ENCODE results near the gene AGPS.
"Not testable (repeated sequence)": the region's sequence is repeated elsewhere in the genome, so short reads cannot be mapped to it uniquely, and the experiment has no call there.

The AGPS gene

GRCh38 chr2:177419274-177419673, 26.7 kb downstream of the AGPS start:
- no peak for DNase-seq (ENCODE audit: low read depth in 2 of 2)

GRCh38 chr2:177422271-177422670, 29.7 kb downstream of the AGPS start:
- DNase-seq (ENCODE audit: low read depth in 2 of 2) = no peak

GRCh38 chr2:177424120-177424519, 31.5 kb downstream of the AGPS start:
- DNase-seq (ENCODE audit: low read depth in 2 of 2) = not testable (repeated sequence)

GRCh38 chr2:177424620-177425019, 32.0 kb downstream of the AGPS start:
- DNase-seq (ENCODE audit: low read depth in 2 of 2) = not testable (repeated sequence)

- DNase-seq (ENCODE audit: low read depth in 2 of 2) = no peak
Measured at GRCh38 chr2:177427316-177427715, 34.7 kb downstream of the AGPS start.

GRCh38 chr2:177427936-177428335, 35.4 kb downstream of the AGPS start:
- DNase-seq (ENCODE audit: low read depth in 2 of 2) = not testable (repeated sequence)

- DNase-seq (ENCODE audit: low read depth in 2 of 2) = no peak
Measured at GRCh38 chr2:177429688-177430325, 37.2 kb downstream of the AGPS start.

GRCh38 chr2:177430411-177430810, 37.8 kb downstream of the AGPS start:
- DNase-seq (ENCODE audit: low read depth in 2 of 2) = no peak

GRCh38 chr2:177431111-177431725, 38.6 kb downstream of the AGPS start:
- DNase-seq (ENCODE audit: low read depth in 2 of 2) = not testable (repeated sequence)

- no peak for DNase-seq (ENCODE audit: low read depth in 2 of 2)
Measured at GRCh38 chr2:177432703-177433102, 40.1 kb downstream of the AGPS start.

GRCh38 chr2:177433402-177433801, 40.8 kb downstream of the AGPS start:
- no peak for DNase-seq (ENCODE audit: low read depth in 2 of 2)

GRCh38 chr2:177434475-177434874, 41.9 kb downstream of the AGPS start:
- no peak for DNase-seq (ENCODE audit: low read depth in 2 of 2)

- no peak for DNase-seq (ENCODE audit: low read depth in 2 of 2)
Measured at GRCh38 chr2:177445200-177445599, 52.6 kb downstream of the AGPS start.

- DNase-seq (ENCODE audit: low read depth in 2 of 2) = no peak
Measured at GRCh38 chr2:177448031-177448430, 55.5 kb downstream of the AGPS start.

GRCh38 chr2:177449159-177449558, 56.6 kb downstream of the AGPS start:
- DNase-seq (ENCODE audit: low read depth in 2 of 2) = no peak

GRCh38 chr2:177455187-177455586, 62.6 kb downstream of the AGPS start:
- DNase-seq (ENCODE audit: low read depth in 2 of 2) = no peak

- not testable (repeated sequence) for DNase-seq (ENCODE audit: low read depth in 2 of 2)
Measured at GRCh38 chr2:177459756-177460155, 67.2 kb downstream of the AGPS start.

- DNase-seq (ENCODE audit: low read depth in 2 of 2) = no peak
Measured at GRCh38 chr2:177460973-177461585, 68.5 kb downstream of the AGPS start.

- no peak for DNase-seq (ENCODE audit: low read depth in 2 of 2)
Measured at GRCh38 chr2:177464549-177464948, 72.0 kb downstream of the AGPS start.

GRCh38 chr2:177465400-177466138, 73.0 kb downstream of the AGPS start:
- DNase-seq (ENCODE audit: low read depth in 2 of 2) = no peak

- no peak for DNase-seq (ENCODE audit: low read depth in 2 of 2)
Measured at GRCh38 chr2:177466337-177467195, 74.0 kb downstream of the AGPS start.

- DNase-seq (ENCODE audit: low read depth in 2 of 2) = no peak
Measured at GRCh38 chr2:177467646-177468045, 75.1 kb downstream of the AGPS start.

Data from activated CD8-positive, alpha-beta memory T cell treated with anti-CD3 and anti-CD28 coated beads for 4 hours (primary cell).